ENCODE measurements around the gene CLEC3B. TPM values are rescaled to one million over a fixed set of nuclear protein-coding genes. Genes with fewer than 3 reads are reported as not detected.

Gene CLEC3B
- total RNA-seq, 2 experiments from 2014 or later, result 0.34 to 0.36 TPM

DNA sequence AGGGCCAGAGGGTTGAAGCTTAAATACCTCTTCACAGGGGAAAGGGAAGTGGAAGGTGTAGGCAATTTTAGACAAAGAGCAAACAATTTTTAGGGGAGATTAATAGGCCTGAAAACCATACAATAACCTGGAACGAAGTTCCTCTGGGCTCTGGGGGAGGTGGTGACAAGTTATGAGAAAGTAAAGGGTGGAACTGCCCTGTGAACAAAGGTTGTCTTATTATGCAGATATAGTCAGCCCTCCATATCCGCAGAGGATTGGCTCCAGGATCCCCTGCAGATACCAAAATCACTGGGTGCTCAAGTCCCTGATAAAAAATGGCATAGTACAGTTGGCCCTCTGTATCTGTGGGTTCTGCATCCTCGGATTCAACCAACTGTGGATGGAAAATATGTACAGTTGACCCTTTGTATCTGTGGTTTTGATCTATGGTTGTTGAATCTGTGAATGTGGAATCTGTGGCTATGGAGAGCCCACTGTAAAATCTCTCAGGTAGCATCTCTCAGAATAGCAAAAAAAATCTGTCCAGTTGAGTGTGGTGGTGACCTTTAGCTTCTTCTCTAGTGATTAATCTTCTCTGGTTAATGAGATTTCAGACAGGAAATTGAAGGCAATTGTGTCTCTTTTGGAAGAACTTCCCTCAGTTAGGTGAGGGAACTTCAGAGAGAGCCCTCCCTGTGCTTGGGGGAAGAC lies 40.2 kb downstream of the CLEC3B start:
- no peak for DNase-seq
- H3K9me3 ChIP-seq (ENCODE audit: control insufficient read depth in 1 of 2, insufficient read depth in 1 of 2, low read length in 2 of 2), result no peaks in the 10 kb centered on the region
- H3K4me1 ChIP-seq (ENCODE audit: insufficient read depth, low read length), result peaks cover 12% of the 10 kb centered on the region
- H3K27ac Mint-ChIP-seq, result no peak overlapping the region
- H3K36me3 Mint-ChIP-seq (ENCODE audit: low read depth), result no peaks in the 10 kb centered on the region
- H3K9me3 Mint-ChIP-seq, result no peaks in the 10 kb centered on the region
- H3K4me1 Mint-ChIP-seq (ENCODE audit: low read depth), result peaks cover 16% of the 10 kb centered on the region
- peaks cover 11% of the 10 kb centered on the region for H3K27me3 Mint-ChIP-seq
- no peak for ATAC-seq (ENCODE audit: poor library complexity)
- intact Hi-C loops (cut with DNase I, micrococcal nuclease), result no loop called here
- H3K4me3 Mint-ChIP-seq, result no peak overlapping the region
- TF ChIP-seq, protein P1, sequence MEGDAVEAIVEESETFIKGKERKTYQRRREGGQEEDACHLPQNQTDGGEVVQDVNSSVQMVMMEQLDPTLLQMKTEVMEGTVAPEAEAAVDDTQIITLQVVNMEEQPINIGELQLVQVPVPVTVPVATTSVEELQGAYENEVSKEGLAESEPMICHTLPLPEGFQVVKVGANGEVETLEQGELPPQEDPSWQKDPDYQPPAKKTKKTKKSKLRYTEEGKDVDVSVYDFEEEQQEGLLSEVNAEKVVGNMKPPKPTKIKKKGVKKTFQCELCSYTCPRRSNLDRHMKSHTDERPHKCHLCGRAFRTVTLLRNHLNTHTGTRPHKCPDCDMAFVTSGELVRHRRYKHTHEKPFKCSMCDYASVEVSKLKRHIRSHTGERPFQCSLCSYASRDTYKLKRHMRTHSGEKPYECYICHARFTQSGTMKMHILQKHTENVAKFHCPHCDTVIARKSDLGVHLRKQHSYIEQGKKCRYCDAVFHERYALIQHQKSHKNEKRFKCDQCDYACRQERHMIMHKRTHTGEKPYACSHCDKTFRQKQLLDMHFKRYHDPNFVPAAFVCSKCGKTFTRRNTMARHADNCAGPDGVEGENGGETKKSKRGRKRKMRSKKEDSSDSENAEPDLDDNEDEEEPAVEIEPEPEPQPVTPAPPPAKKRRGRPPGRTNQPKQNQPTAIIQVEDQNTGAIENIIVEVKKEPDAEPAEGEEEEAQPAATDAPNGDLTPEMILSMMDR (IDR thresholded peaks at IDR 0.05), result no peak
- H3K36me3 ChIP-seq (ENCODE audit: insufficient read depth, low read length), result no peaks in the 10 kb centered on the region
- ChIA-PET POLR2A (no interaction called here), CTCF (interaction anchor here (0.6 kb wide), 1 partner anchor 445 kb away, joined by 3 read pairs; no protein-coding TSS in a partner anchor)
- no peak overlapping the region for H3K4me3 ChIP-seq (ENCODE audit: low read length)
- H3K27ac ChIP-seq (ENCODE audit: low read depth in 1 of 2, low read length in 2 of 2), result no peak overlapping the region
- H3K27me3 ChIP-seq (ENCODE audit: control insufficient read depth in 1 of 2, insufficient read depth in 2 of 2, low read length in 2 of 2), result no peaks in the 10 kb centered on the region

DNA sequence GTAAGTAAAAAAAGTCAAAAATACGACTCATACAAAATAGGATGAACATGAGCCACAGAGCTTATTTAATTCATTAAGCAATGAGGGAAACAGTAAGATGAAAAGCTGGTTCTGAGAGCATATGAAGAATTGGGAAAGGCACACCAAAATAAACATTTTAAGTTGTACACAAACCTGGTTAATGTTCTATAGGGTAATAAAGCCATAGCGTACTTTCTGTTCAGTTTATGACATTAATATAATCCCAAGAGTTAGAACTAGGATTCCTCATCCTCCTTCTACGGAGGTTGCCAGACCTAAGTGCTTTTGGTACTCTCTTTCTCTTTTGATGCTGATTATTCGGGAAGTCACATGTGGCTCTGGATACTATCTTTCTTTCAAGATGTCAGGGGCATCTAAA lies 41.4 kb downstream of the CLEC3B start:
- POLR2A ChIA-PET, result no interaction called here
- peaks cover 16% of the 10 kb centered on the region for H3K4me1 Mint-ChIP-seq (ENCODE audit: low read depth)
- no peaks in the 10 kb centered on the region for H3K36me3 ChIP-seq (ENCODE audit: insufficient read depth, low read length)
- no peaks in the 10 kb centered on the region for H3K27me3 ChIP-seq (ENCODE audit: control insufficient read depth in 1 of 2, insufficient read depth in 2 of 2, low read length in 2 of 2)
- ATAC-seq (ENCODE audit: poor library complexity) (no peak), DNase-seq (no peak)
- peaks cover 12% of the 10 kb centered on the region for H3K4me1 ChIP-seq (ENCODE audit: insufficient read depth, low read length)
- no peak overlapping the region for H3K27ac Mint-ChIP-seq
- H3K4me3 ChIP-seq (ENCODE audit: low read length), result no peak overlapping the region
- H3K27ac ChIP-seq (ENCODE audit: low read depth in 1 of 2, low read length in 2 of 2), result no peak overlapping the region
- intact Hi-C loops (cut with DNase I, micrococcal nuclease), result no loop called here
- H3K9me3 ChIP-seq (ENCODE audit: control insufficient read depth in 1 of 2, insufficient read depth in 1 of 2, low read length in 2 of 2), result no peaks in the 10 kb centered on the region
- TF ChIP-seq, protein P1 (IDR thresholded peaks at IDR 0.05), result no peak
- H3K9me3 Mint-ChIP-seq, result no peaks in the 10 kb centered on the region
- CTCF ChIA-PET, result no interaction called here
- peaks cover 11% of the 10 kb centered on the region for H3K27me3 Mint-ChIP-seq
- H3K4me3 Mint-ChIP-seq, result no peak overlapping the region
- H3K36me3 Mint-ChIP-seq (ENCODE audit: low read depth), result no peaks in the 10 kb centered on the region

DNA sequence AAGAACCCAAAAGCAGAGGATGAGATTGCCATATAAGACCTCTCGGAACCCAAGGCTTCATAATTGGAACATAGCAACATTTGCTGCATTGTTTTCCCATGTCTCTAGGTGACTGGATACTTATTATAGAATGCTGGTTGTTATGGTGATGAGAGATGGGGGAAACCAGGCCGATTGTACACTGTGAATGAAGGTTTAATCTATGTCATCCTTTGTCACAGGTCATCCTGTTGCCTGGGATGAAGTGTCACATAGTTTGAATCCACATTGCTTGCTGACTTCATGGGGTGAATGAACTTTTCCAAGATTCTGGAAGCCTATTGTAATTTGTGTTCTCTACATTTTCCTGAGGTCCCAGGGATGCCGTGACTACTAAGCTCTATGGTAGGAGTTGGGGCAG lies 41.8 kb downstream of the CLEC3B start:
- intact Hi-C loops (cut with DNase I, micrococcal nuclease), result no loop called here
- DNase-seq (no peak), ATAC-seq (ENCODE audit: poor library complexity) (no peak)
- Histone ChIP-seq H3K4me3 (ENCODE audit: low read length) (no peak overlapping the region), H3K36me3 (ENCODE audit: insufficient read depth, low read length) (no peaks in the 10 kb centered on the region), H3K27ac (ENCODE audit: low read depth in 1 of 2, low read length in 2 of 2) (no peak overlapping the region), H3K27me3 (ENCODE audit: control insufficient read depth in 1 of 2, insufficient read depth in 2 of 2, low read length in 2 of 2) (no peaks in the 10 kb centered on the region), H3K9me3 (ENCODE audit: control insufficient read depth in 1 of 2, insufficient read depth in 1 of 2, low read length in 2 of 2) (no peaks in the 10 kb centered on the region), H3K4me1 (ENCODE audit: insufficient read depth, low read length) (peaks cover 12% of the 10 kb centered on the region)
- H3K27ac Mint-ChIP-seq, result no peak overlapping the region
- H3K4me3 Mint-ChIP-seq, result no peak overlapping the region
- TF ChIP-seq, protein P1 (IDR thresholded peaks at IDR 0.05), result no peak
- H3K9me3 Mint-ChIP-seq, result no peaks in the 10 kb centered on the region
- CTCF ChIA-PET, result no interaction called here
- H3K36me3 Mint-ChIP-seq (ENCODE audit: low read depth), result no peaks in the 10 kb centered on the region
- peaks cover 16% of the 10 kb centered on the region for H3K4me1 Mint-ChIP-seq (ENCODE audit: low read depth)
- POLR2A ChIA-PET, result no interaction called here
- peaks cover 11% of the 10 kb centered on the region for H3K27me3 Mint-ChIP-seq
